HK-2 (cell line): ENCODE data around the gene KIF16B.
A peak's percentile ranks its signal among the peaks of the same experiment; 100 is the strongest.

Experiments used
- DNase-seq: peaks from one replicate; pipeline ENCODE4 v3.0.0-alpha.2; 2018; ENCODE audit not compliant: unreplicated experiment

KIF16B gene

GRCh38 chr20:16555754-16556153, 17.5 kb downstream of the KIF16B start:
- no peak for DNase-seq

GRCh38 chr20:16554766-16555543, 18.3 kb downstream of the KIF16B start:
- DNase-seq, result no peak

- no peak for DNase-seq
These were observed 19.6 kb downstream of the KIF16B start for GRCh38 chr20:16553684-16554083.

- DNase-seq, result no peak
These were observed 20.1 kb downstream of the KIF16B start for GRCh38 chr20:16553101-16553500.

GRCh38 chr20:16552015-16552414, 21.2 kb downstream of the KIF16B start:
- DNase-seq, result no peak

GRCh38 chr20:16551607-16552006, 21.6 kb downstream of the KIF16B start:
- DNase-seq, result no peak

- DNase-seq, result no peak
These were observed 25.1 kb downstream of the KIF16B start for GRCh38 chr20:16548068-16548672.

- no peak for DNase-seq
These were observed 28.3 kb downstream of the KIF16B start for GRCh38 chr20:16544949-16545348.

- no peak for DNase-seq
These were observed 30.8 kb downstream of the KIF16B start for GRCh38 chr20:16542477-16542876.

GRCh38 chr20:16541878-16542277, 31.4 kb downstream of the KIF16B start:
- DNase-seq, result no peak

GRCh38 chr20:16541226-16541625, 32.0 kb downstream of the KIF16B start:
- no peak for DNase-seq

GRCh38 chr20:16539280-16540021, 33.8 kb downstream of the KIF16B start:
- DNase-seq, result peak; percentile 14

- no peak for DNase-seq
These were observed 34.5 kb downstream of the KIF16B start for GRCh38 chr20:16538779-16539178.

GRCh38 chr20:16537918-16538317, 35.3 kb downstream of the KIF16B start:
- DNase-seq, result no peak

- no peak for DNase-seq
These were observed 36.1 kb downstream of the KIF16B start for GRCh38 chr20:16537025-16537665.

- no peak for DNase-seq
These were observed 38.0 kb downstream of the KIF16B start for GRCh38 chr20:16535277-16535676.

GRCh38 chr20:16533502-16533901, 39.7 kb downstream of the KIF16B start:
- no peak for DNase-seq

GRCh38 chr20:16531485-16531884, 41.8 kb downstream of the KIF16B start:
- no peak for DNase-seq

GRCh38 chr20:16530201-16530681, 43.0 kb downstream of the KIF16B start:
- no peak for DNase-seq

GRCh38 chr20:16528078-16528477, 45.2 kb downstream of the KIF16B start:
- DNase-seq, result peak; percentile 31

GRCh38 chr20:16527438-16527837, 45.8 kb downstream of the KIF16B start:
- no peak for DNase-seq
